GM12865 (cell line): ENCODE results near the gene MRPS11.
"Not testable (repeated sequence)": the region's sequence is repeated elsewhere in the genome, so short reads cannot be mapped to it uniquely, and the experiment has no call there.

Experiments used
- DNase-seq: peaks from one replicate; pipeline ENCODE4 v3.0.0; 2010; ENCODE audit warnings: low read depth
- H3K4me3 ChIP-seq: 2 replicates; pipeline ENCODE4 v1.5.1; 2011; ENCODE audit warnings: mild to moderate bottlenecking, low read depth, low read length, control low read depth
- CTCF ChIP-seq: IDR thresholded peaks from 2 replicates; pipeline ENCODE4 v1.5.1; 2011; ENCODE audit warnings: low read length, control low read depth, low read depth, inconsistent platforms; ENCODE audit not compliant: insufficient read depth; ENCODE audit errors: missing control alignments

The MRPS11 gene

GRCh38 chr15:88430051-88430450, 37.5 kb upstream of the MRPS11 start:
- TF ChIP-seq CTCF, result no peak
- DNase-seq, result no peak
- no peak overlapping the region for H3K4me3 ChIP-seq

- H3K4me3 ChIP-seq, result no peak overlapping the region
- no peak for DNase-seq
- no peak for TF ChIP-seq CTCF
Measured at GRCh38 chr15:88431441-88431840, 36.1 kb upstream of the MRPS11 start.

- no peak overlapping the region for H3K4me3 ChIP-seq
- DNase-seq, result no peak
- no peak for TF ChIP-seq CTCF
Measured at GRCh38 chr15:88433046-88433685, 34.3 kb upstream of the MRPS11 start.

- not testable (repeated sequence) for DNase-seq, H3K4me3 ChIP-seq
Measured at GRCh38 chr15:88434106-88434505, 33.4 kb upstream of the MRPS11 start.

GRCh38 chr15:88438181-88438580, 29.3 kb upstream of the MRPS11 start:
- no peak for DNase-seq
- TF ChIP-seq CTCF, result no peak
- no peak overlapping the region for H3K4me3 ChIP-seq

- TF ChIP-seq CTCF, result no peak
- DNase-seq, result no peak
- no peak overlapping the region for H3K4me3 ChIP-seq
Measured at GRCh38 chr15:88440021-88440420, 27.5 kb upstream of the MRPS11 start.

GRCh38 chr15:88441076-88441730, 26.3 kb upstream of the MRPS11 start:
- no peak overlapping the region for H3K4me3 ChIP-seq
- no peak for TF ChIP-seq CTCF
- no peak for DNase-seq
